ENCODE measurements around the gene PROZ.

PROZ gene

GRCh38 chr13:113176822-113177221, 18.4 kb downstream of the PROZ start:
- no peak for DNase-seq (ENCODE audit: low read depth in 2 of 2, low spot score in 1 of 2)

GRCh38 chr13:113178070-113178895, 19.8 kb downstream of the PROZ start:
- no peak for DNase-seq (ENCODE audit: low read depth in 2 of 2, low spot score in 1 of 2)

GRCh38 chr13:113178896-113179167, 20.4 kb downstream of the PROZ start:
- no peak for DNase-seq (ENCODE audit: low read depth in 2 of 2, low spot score in 1 of 2)

GRCh38 chr13:113179374-113180230, 21.2 kb downstream of the PROZ start:
- DNase-seq (ENCODE audit: low read depth in 2 of 2, low spot score in 1 of 2): no peak

GRCh38 chr13:113182046-113182445, 23.6 kb downstream of the PROZ start:
- no peak for DNase-seq (ENCODE audit: low read depth in 2 of 2, low spot score in 1 of 2)

- DNase-seq (ENCODE audit: low read depth in 2 of 2, low spot score in 1 of 2): no peak
Observed at GRCh38 chr13:113183450-113184129, 25.1 kb downstream of the PROZ start.

GRCh38 chr13:113184568-113185440, 26.4 kb downstream of the PROZ start:
- no peak for DNase-seq (ENCODE audit: low read depth in 2 of 2, low spot score in 1 of 2)

GRCh38 chr13:113186061-113186900, 27.8 kb downstream of the PROZ start:
- no peak for DNase-seq (ENCODE audit: low read depth in 2 of 2, low spot score in 1 of 2)

GRCh38 chr13:113187263-113187669, 28.8 kb downstream of the PROZ start:
- DNase-seq (ENCODE audit: low read depth in 2 of 2, low spot score in 1 of 2): no peak

GRCh38 chr13:113187883-113188665, 29.6 kb downstream of the PROZ start:
- no peak for DNase-seq (ENCODE audit: low read depth in 2 of 2, low spot score in 1 of 2)

- DNase-seq (ENCODE audit: low read depth in 2 of 2, low spot score in 1 of 2): no peak
Observed at GRCh38 chr13:113190181-113190580, 31.7 kb downstream of the PROZ start.

- DNase-seq (ENCODE audit: low read depth in 2 of 2, low spot score in 1 of 2): no peak
Observed at GRCh38 chr13:113192279-113192678, 33.8 kb downstream of the PROZ start.

GRCh38 chr13:113192902-113193301, 34.5 kb downstream of the PROZ start:
- no peak for DNase-seq (ENCODE audit: low read depth in 2 of 2, low spot score in 1 of 2)

- DNase-seq (ENCODE audit: low read depth in 2 of 2, low spot score in 1 of 2): no peak
Observed at GRCh38 chr13:113195360-113195759, 36.9 kb downstream of the PROZ start.

- DNase-seq (ENCODE audit: low read depth in 2 of 2, low spot score in 1 of 2): no peak
Observed at GRCh38 chr13:113196970-113197737, 38.7 kb downstream of the PROZ start.

GRCh38 chr13:113201815-113202214, 43.4 kb downstream of the PROZ start:
- DNase-seq (ENCODE audit: low read depth in 2 of 2, low spot score in 1 of 2): no peak

GRCh38 chr13:113202912-113203311, 44.5 kb downstream of the PROZ start:
- no peak for DNase-seq (ENCODE audit: low read depth in 2 of 2, low spot score in 1 of 2)
